22Rv1 (cell line): ENCODE measurements around the gene USP34.

Source experiments
- H3K27ac ChIP-seq: fragments of 450-650 bp; 2 replicates; pipeline ENCODE4 v1.5.1; 2017
- CTCF ChIP-seq: fragments of 450-650 bp; IDR thresholded peaks from 2 replicates; pipeline ENCODE4 v1.5.1; 2017; ENCODE audit warnings: mild to moderate bottlenecking
- ZFX ChIP-seq: fragments of 450-650 bp; IDR thresholded peaks from 2 replicates; pipeline ENCODE4 v1.6.1; 2017; ENCODE audit warnings: antibody characterized with exemption, borderline replicate concordance

Gene USP34

GRCh38 chr2:61443342-61444041 is 27.4 kb downstream of the USP34 start:
- TF ChIP-seq ZFX (no peak), CTCF (no peak)
- H3K27ac ChIP-seq = no peak overlapping the region

- H3K27ac ChIP-seq = no peak overlapping the region
- TF ChIP-seq CTCF = no peak
- TF ChIP-seq ZFX = no peak
Measured at GRCh38 chr2:61439241-61440002, 31.5 kb downstream of the USP34 start.

- no peak for TF ChIP-seq CTCF
- TF ChIP-seq ZFX = no peak
Measured at GRCh38 chr2:61438670-61439069, 32.2 kb downstream of the USP34 start.

GRCh38 chr2:61437170-61437569 is 33.7 kb downstream of the USP34 start:
- no peak overlapping the region for H3K27ac ChIP-seq
- no peak for TF ChIP-seq CTCF
- TF ChIP-seq ZFX = no peak

More at GRCh38 chr2:61438670-61439069, 32.2 kb downstream of the USP34 start:
- H3K27ac ChIP-seq = no peak overlapping the region

DNA sequence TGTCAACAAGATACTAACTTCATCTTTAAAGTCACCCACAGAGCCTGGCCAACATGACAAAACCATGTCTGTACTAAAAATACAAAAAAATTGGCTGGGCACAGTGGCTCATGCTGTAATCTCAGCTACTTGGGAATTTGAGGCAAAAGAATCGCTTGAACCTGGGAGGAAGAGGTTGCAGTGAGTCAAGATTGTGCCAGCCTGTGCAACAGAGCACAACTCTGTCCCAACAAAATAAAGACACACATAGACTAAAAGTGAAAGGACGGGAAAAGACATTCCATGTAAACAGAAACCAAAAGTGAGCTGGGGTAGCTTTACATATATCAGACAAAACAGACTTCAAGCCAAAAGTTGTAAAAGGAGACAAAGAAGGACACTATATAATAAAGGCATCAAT is 34.8 kb downstream of the USP34 start:
- H3K27ac ChIP-seq = no peak overlapping the region
- TF ChIP-seq CTCF = no peak
- TF ChIP-seq ZFX = no peak

DNA sequence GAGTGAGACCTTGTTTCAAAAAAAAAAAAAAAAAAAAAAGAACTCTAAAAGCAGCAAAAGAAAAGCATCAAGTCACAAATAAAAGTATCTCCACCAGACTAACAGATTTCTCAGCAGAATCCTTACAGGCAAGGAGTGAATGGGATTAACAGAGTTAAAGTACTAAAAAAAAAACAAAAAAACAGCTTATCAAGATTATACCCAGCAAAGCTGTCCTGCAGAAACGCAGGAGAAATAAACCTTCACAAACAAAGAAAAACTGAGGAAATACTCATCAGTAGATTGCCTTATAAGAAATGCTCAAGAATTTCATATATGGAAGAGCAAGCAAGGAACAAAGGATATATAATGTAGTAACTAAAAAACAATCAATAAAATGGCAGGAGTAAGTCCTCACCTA is 35.6 kb downstream of the USP34 start:
- no peak overlapping the region for H3K27ac ChIP-seq

More for the DNA sequence above, 35.6 kb downstream of the USP34 start:
- TF ChIP-seq CTCF (no peak), ZFX (no peak)
